ENCODE data around the gene HOXA5.

Gene HOXA5

DNA sequence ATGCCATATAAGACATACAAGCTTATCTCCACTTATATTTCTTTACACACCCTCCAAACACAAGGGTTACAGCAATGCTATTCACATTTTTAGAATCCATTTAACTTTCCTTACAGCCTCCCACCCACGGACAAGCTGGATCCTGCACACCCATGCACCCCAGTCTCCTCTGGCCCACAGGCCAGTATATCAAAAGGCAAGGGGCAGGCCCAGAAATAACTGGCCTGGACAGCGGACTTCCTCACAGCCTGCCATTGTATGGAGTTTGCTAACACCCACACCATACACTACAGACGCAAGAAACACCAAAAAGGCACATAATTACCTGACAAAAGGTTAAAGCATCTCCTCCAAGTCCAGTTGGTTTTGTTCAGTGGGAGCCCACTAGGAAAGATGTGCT is 24.9 kb downstream of the HOXA5 start:
- DNase-seq (ENCODE audit: low read depth): no peak

DNA sequence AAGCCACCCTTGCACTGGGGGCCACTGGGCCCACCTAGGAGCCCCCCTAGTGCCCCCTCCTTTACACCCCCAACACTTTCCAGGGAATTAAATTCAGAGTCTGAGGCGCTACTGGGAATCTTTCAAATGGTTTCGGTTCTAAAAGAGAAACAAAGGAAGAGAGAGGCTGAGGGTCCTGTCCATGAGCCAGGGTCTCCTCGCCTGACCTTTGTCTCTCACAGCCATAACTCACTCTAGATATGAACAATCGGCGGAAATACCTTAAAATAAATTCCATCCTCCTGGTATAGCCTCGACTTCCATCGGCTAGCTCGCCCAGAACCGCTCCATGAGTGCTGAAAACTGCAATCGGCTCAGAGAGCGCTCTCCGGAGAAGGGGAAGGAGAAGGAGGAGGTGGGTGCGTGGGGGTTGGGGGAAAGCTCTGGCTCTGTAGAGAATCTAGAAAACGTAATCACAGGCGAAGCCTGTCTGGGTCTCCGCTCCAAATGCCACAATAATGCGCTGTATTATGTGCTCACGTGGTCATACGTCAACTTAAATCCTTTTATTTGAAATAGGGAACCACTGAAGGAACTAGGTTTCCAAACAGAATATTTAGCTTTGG is 25.5 kb downstream of the HOXA5 start:
- no peak for DNase-seq (ENCODE audit: low read depth)

GRCh38 chr7:27116962-27117886 is 26.3 kb downstream of the HOXA5 start:
- DNase-seq (ENCODE audit: low read depth): no peak

DNA sequence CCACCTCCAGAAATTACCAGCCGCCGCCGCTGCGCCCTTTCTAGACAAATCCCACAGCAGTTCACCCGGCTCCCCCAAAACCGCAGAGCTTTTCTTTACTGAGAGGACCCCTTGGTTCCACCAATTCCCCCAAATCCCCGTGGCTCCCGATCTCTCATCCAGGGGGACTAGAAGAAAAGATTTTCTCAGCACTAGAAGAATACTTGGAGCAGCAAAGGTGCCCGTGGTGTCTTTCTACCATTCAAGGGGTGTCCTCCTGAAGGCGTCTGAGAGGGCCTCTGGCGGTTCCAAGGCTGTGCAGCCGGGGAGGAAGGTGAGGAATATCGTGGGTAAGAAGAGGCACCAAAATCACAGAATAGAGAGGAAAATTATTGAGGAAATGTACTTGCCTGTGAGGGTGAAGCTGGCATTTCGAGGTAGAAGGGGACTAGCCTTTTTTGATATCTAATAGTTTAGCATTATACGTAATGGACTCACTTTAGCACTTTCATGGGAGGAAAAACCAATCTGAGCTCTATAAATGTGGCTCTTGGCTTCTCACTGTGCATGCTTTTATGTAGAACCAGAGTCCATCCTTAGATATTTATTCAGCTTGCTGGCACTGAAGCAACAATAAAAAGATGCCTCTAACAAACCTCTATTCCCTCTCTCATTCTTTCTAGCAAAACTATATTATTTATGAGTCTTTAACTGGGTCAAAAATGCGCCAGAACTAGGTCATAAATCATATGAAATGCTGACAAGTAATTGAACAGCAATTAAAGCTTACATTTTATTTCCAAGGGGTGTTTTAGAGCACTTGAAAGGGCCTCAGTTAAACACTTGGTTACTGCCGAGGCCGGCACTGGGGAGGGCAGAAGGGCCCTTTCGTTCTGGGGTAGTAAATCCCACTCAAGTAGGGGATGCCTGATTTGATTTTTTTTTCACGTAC is 27.2 kb downstream of the HOXA5 start:
- no peak for DNase-seq (ENCODE audit: low read depth)

- DNase-seq (ENCODE audit: low read depth): no peak
These were observed 28.1 kb downstream of the HOXA5 start for GRCh38 chr7:27115221-27116026.

GRCh38 chr7:27114881-27115220 is 28.6 kb downstream of the HOXA5 start:
- DNase-seq (ENCODE audit: low read depth): no peak

DNA sequence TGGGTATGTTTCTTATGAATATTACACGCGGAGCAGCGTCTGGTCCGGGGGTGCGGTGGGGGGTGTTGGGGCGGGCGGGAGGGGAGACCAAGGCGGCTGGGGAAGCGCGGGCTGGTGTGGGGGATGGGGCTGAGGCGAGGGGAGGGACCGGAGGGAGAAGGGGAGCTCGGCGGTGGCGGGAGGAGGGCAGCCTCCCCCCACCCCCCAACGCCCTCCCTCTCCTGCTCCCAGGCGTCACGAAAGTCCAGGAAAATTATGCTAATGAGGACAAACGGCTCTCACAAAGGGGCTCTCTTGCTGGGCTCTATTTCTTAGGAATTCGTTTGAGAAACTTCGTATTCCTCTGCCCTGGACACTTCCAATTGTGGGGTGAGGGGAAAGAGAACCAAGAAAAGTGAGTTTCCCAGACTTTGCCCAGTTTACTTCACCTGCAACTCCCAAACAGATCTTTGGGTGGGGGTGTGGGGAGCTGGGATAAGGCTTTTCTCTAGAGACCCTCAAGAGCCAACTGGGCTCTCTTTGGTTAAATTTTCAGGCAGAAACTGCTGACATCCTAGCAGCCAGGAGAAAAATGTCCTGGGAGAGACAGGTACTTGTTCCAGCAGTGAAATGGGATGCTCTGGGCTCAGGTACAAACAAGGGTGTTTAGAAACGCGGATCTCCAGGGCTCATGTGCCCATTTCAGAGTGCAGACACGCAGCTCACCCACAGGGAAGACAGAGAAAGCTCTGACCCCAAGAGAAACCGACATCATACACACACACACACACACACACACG is 29.3 kb downstream of the HOXA5 start:
- DNase-seq (ENCODE audit: low read depth): no peak

DNA sequence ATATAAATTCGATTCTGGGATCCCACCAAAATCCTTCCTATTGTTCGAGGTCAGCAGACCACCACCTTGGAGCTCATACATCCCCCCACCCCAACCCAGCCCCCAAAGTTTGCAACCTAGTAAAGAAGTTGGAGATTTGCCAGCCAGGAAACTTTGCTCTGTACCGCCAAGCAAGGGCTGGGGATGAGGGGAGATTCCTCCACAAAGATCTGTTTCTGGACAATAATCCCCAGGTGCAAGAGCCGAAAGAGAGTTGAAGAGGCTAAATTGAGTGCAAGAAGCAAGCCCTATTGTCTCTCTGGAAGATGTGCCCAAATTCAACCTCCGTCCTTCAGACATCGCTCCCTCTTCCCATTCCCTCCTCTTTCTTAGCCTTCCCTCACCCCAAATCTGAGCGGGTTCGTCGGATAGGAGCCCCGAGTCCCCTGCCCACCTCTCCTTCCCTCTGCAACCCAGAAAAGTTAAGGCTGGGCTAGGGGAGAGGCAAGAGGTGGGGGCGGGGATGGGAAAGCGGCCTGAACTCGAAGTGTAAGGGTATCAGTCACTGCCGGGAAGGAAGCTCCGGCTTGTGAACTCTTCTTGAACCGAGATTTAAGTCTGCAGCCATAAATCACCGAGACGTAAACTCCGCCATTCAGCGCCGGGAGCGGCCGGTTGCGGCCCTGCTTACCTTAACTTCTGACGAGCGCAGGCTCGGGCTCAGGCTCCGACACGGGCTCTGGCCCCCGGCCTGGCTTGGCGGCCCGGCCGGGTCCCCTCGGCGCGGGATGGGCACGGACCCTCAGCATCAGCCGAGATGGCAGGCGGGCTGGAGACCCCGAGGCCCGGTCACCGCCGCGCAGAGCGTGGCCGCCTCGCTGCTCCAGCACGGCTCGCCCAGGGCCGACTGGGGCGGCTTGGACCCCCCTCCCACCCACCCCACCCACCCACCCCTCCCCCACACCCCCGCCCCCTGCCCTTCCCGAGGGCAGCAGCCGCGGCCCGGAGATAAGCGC is 30.2 kb downstream of the HOXA5 start:
- no peak for DNase-seq (ENCODE audit: low read depth)

GRCh38 chr7:27112361-27112760 is 31.1 kb downstream of the HOXA5 start:
- DNase-seq (ENCODE audit: low read depth): no peak

- no peak for DNase-seq (ENCODE audit: low read depth)
These were observed 31.7 kb downstream of the HOXA5 start for GRCh38 chr7:27111751-27112277.

DNA sequence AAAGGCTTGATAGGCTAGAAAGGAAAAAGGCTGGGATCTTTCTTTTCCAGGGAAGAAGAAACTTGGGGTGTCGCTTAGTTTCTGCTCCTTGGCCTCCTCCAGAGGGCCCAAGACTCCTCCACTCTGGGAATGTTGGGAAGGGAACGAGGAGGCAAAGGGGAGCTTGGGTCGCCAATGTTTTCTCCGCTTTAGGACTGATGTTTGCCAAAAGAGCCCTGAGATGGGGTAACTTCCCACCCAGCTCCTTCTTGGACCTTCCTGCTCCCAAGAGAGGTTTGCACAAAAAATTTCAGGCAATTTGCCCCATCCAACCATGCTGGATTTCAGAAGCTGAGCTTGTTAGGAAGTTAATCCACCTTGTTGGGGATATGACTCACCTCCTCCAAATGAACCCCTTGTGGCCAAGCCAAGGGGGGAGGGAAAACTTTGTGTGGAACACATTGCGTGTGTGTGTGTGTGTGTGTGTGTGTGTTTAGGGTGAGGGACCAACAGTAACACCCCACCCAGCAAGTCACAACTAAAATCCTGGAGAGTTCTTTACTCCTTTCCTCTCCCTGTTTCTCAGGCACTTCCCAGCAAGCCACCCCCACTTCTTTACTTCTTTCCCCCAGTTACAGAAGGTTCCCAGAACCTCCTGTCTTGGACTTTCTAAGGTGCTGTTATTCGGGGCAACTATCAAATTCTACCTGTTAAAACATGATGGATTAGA is 32.3 kb downstream of the HOXA5 start:
- DNase-seq (ENCODE audit: low read depth): no peak

GRCh38 chr7:27110186-27111031 is 33.1 kb downstream of the HOXA5 start:
- DNase-seq (ENCODE audit: low read depth): no peak

GRCh38 chr7:27109466-27110185 is 33.9 kb downstream of the HOXA5 start:
- DNase-seq (ENCODE audit: low read depth): no peak

- DNase-seq (ENCODE audit: low read depth): no peak
These were observed 34.9 kb downstream of the HOXA5 start for GRCh38 chr7:27108390-27109127.

DNA sequence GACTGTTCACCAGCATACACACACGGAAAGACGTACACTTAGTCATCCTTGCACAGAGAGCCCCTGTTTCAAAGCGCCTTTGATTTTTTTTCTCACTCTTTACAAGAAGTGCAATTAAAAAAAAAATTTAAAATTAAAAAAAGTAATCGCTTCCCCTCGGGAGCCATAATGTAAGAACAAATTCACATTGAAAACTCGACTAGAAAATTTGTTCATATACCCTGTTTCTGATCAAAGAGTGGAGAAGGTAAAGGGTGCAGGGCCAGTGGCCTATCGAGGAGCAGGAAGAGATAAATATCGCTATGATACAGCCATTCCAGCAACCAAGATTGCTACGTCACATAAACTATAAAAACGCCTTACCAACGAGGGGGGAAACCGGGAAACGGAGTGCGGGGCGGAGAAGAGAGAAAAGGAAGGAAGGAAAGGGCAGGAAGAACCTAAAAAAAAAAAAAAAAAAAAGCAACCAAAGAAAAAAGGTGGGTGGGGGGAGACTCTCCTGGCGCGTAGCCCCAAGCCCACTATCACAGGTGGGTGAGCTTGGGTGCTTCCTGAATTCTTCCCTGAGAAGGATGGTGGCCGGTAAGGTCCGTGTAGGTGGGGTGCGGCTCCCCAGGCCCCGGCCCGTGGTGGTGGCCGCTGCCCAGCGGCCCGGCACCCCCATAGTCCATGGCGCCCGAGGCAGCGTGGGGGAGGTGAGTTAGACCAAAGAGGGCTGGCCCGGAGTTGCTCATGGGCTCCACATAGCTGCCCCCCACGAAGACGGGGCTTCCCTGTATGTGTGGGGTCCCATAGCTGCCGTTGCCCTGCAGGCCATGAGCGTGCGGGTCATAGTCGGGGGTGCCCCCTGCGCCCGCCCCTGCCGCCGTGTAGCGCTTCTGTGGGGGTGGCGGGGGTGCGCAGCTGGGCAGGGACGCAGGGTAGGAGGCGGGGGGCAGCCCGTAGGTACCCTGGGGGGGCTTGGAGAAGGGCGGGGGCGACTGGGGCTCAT is 35.8 kb downstream of the HOXA5 start:
- DNase-seq (ENCODE audit: low read depth): no peak
